GM21381 (cell line): ENCODE measurements around the gene MYCBPAP.
A peak's percentile ranks its signal among the peaks of the same experiment; 100 is the strongest.

Source experiments
- ATAC-seq: cut with Tn5 transposase; IDR thresholded peaks from one replicate; pipeline ENCODE4 v1.9.1; 2021; ENCODE audit warnings: mild to moderate bottlenecking, moderate library complexity; ENCODE audit not compliant: unreplicated experiment

MYCBPAP gene

GRCh38 chr17:50549969-50550368 is 41.7 kb downstream of the MYCBPAP start:
- ATAC-seq: no peak

DNA sequence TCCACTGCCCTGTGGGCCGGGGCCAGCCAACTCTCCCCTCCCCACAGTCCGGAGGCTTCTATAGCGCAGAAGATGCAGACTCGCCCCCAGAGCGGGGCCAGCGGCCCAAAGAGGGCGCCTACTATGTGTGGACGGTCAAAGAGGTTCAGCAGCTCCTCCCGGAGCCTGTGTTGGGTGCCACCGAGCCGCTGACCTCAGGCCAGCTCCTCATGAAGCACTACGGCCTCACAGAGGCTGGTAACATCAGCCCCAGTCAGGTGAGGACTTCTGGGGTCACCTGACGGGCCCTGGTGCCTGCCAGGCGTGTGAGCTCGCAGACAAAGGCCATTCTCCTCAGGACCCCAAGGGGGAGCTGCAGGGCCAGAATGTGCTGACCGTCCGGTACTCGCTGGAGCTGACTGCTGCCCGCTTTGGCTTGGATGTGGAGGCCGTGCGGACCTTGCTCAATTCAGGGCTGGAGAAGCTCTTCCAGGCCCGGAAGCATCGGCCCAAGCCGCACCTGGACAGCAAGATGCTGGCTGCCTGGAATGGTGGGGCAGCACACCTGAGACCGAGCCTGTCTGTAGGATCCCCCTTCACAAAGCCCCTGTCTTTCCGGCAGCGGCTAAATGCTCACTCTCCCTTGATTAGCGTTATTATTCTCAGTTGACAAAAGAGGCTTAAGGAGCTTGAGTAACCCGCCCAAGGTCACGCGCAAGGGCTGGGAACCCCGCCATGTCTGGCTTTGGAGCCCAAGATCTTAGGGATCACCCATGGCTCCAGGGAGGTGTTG is 42.6 kb downstream of the MYCBPAP start:
- ATAC-seq: no peak

DNA sequence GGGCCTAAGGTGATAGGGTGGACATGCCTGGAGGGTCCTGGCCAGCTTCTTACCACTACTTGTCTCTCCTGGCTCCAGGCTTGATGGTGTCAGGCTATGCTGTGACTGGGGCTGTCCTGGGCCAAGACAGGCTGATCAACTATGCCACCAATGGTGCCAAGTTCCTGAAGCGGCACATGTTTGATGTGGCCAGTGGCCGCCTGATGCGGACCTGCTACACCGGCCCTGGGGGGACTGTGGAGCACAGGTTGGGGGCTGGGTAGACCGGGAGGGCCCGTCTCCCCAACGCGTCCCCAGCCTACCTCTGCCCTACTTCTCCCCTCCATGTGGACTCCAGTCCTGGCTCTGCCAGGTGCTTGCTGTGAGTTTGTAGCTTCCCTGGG is 43.2 kb downstream of the MYCBPAP start:
- no peak for ATAC-seq

DNA sequence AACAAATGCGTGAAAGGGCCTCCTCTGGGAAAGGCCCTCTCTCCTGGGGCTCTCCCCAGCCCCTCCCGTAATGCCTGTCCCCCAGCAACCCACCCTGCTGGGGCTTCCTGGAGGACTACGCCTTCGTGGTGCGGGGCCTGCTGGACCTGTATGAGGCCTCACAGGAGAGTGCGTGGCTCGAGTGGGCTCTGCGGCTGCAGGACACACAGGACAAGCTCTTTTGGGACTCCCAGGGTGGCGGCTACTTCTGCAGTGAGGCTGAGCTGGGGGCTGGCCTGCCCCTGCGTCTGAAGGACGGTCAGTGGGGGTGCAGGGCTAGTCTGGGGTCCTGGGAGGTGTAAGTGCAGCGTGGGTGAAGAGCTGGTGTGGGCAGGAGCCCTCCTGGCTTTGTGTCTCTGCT is 43.6 kb downstream of the MYCBPAP start:
- ATAC-seq: no peak

- no peak for ATAC-seq
Measured at GRCh38 chr17:50554201-50554600, 46.0 kb downstream of the MYCBPAP start.

DNA sequence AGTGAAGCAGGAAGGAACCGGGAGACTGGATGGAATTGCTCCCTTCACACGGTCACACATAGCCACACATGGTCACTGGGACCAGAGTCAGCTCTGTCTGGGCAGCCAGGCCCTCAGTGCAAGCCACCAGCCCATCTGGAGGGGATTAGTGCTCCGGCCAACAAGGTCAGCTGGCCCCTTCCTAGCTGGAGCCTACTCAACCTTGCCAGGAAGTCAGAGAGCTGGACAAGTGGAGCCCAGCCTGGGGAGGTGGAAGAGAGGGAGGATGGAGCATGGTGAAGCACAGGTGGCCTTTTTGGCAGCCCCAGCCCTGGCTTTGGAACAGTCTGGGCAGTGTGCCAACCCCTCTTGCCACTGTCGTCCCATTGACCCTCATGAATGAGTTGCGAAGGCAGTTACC is 48.6 kb downstream of the MYCBPAP start:
- ATAC-seq: no peak

DNA sequence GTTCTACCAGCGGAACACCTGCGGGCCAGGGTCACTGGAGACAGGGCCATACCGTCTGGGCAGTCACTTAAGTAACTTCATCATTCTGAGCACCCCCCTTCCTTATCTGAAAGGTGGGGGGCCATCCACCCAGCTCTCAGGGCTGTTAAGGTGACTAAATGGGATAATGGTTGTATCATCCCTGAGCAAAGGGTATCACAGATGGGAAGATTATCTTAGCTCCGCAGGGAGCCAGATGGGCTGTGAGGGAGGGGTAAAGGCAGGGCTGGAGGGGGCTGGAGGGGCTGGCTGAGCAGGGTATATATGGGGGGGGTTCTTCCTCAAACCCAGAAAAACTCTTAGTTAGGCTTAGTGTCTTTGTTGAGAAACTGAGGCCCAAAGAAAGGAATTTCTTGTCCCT is 49.4 kb downstream of the MYCBPAP start:
- ATAC-seq: no peak

GRCh38 chr17:50558091-50558490 is 49.9 kb downstream of the MYCBPAP start:
- ATAC-seq: no peak

DNA sequence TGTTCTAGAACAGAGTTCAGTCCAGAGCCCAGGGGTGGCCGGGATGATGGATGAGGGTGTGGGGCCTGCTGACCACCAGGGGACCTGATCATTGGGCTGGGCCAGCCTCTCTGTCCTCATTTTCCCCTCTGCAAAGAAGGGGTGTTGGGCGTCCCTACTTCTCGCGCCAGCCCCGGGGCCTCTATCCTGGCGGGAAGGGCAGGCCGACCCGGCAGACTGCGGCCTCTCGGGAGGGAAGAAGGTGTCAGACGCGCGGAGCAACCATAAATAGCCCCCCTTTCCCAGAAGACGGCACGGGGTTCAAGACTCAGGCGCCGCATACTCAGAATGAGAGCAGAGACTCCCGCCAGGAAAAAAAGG is 50.3 kb downstream of the MYCBPAP start:
- no peak for ATAC-seq

DNA sequence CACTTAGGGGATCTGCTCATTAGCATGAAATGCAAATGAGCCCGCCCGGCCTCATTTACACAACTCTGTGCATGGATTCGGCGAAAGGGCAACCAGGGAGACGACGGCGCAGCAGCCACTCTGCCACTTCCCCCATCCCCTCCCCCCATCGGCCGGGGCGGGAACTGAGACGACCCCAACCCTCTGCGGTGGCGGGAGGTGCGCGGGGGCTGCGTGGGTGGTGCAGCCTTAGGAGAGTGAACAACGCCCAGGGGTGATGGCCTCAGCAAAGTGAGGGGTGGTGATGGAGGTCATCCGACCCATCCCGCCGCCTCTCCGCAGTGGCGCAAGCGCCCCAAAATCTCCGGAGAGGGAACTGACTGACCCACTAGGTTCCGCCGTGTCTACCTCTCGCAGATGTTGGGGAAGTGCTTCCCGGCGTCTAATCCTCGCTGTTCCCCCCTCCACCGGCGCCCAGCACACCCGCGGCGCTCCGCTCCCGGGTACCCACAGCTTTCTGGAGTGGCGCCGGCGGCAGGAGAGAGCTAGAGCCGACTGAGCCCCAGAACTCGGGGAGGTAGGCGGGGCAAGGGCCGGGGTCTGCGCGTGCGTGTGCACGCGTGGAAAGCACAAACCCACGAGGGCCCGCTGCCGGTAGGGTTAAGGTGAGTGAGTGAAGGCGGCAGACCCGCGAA is 50.8 kb downstream of the MYCBPAP start:
- ATAC-seq: no peak

- no peak for ATAC-seq
Measured at GRCh38 chr17:50559674-50560184, 51.5 kb downstream of the MYCBPAP start.

DNA sequence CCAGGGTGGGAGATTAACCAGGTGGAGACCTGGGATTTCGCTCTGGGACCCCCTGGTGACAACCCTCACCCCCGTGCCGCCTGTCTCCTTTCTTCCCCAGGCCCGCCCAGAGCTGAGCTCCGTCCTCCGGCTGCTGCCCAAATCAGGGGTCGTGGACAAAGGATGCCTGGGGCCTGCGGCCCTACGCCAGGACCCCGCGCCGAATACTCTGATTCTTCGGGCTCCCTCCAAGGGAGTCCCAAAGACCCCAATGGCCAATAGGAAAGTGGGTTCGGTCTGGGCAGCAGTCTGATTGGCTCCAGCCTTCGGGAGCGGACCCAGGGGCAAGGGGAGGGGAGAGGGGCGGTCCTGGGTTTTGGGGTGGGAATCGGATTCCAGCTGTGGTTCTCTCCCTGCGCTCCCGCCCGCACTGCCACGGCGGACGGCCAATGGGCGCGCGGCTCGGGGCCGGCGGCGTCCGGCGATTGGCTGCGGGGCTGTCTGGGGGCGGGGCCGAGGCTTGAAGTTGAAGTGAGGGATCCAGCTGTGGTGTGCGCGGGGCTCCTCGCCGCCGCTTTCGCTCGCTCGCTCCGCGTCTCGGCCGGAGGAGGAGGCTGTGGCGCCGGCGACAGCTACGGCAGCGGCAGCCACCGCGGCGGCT is 52.1 kb downstream of the MYCBPAP start, which contains the start of gene CACNA1G:
Gene CACNA1G (plus strand): TSS at position 531 of the 640 bp plus-strand sequence. CDS start 745 bp downstream, outside the sequence.
- ATAC-seq: peak; percentile 94

GRCh38 chr17:50560931-50561745 is 52.9 kb downstream of the MYCBPAP start:
- no peak for ATAC-seq

DNA sequence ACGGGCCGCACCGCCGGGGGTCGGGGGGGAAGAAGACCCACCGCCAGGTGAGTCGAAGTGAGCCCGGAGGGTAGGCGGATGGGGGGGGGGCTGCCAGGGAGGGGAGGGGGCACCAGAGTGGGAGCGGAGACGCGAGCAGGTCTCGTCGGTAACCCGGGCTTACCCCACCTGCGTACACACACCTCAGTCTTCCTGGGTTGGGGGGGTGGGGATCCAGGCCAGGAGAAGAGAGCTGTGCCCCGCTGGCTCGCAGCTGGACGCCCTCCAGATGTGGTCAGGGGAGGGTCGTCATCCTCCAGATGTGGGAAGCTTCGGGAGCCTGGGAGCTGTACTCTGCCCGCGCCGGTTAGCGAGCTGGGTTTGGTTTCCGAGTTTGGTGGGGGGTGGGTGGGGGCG is 53.5 kb downstream of the MYCBPAP start:
- no peak for ATAC-seq

DNA sequence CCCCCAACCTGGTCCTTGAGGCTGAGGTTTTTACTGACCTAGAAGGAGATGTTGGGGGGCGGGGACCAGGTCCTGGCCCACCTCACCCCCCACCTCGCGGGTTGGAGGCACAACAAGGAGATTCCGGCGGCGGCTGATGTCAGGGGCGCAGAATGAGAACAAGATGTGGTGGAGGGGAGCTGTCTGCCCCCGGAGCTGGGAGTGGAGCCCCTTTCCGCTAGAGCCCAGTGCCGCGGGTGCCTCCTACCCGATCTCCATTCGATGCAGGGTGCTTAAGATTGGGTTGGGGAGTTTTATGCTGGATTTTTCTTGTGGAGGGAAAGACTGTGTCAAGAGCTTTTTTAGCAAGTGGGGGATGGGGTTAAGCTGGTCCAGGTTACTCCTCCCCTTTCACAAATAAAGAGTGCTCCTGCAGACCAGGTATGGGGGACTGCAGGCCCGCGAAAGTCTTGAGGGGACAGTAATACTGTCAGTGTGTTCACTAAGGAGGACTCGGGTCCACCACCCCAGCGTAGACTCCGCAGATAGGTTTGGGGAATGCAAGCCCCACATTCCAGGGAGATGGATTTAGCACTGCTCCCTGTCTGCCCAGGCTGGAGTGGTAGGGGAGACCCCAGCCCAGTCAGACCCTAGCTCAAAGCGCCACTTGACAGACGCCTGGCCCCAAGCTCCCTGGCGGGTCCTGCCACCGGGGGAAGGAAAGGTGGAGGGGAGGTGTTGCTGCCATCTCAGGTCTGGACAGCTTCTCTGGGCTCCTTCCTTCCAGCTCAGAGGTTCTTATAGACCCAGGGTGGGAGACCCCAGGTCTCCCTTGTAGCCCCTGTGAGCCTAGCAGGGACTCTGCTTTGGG is 54.2 kb downstream of the MYCBPAP start:
- no peak for ATAC-seq

- no peak for ATAC-seq
Measured at GRCh38 chr17:50563092-50563511, 54.9 kb downstream of the MYCBPAP start.

GRCh38 chr17:50564916-50565315 is 56.7 kb downstream of the MYCBPAP start:
- ATAC-seq: no peak

DNA sequence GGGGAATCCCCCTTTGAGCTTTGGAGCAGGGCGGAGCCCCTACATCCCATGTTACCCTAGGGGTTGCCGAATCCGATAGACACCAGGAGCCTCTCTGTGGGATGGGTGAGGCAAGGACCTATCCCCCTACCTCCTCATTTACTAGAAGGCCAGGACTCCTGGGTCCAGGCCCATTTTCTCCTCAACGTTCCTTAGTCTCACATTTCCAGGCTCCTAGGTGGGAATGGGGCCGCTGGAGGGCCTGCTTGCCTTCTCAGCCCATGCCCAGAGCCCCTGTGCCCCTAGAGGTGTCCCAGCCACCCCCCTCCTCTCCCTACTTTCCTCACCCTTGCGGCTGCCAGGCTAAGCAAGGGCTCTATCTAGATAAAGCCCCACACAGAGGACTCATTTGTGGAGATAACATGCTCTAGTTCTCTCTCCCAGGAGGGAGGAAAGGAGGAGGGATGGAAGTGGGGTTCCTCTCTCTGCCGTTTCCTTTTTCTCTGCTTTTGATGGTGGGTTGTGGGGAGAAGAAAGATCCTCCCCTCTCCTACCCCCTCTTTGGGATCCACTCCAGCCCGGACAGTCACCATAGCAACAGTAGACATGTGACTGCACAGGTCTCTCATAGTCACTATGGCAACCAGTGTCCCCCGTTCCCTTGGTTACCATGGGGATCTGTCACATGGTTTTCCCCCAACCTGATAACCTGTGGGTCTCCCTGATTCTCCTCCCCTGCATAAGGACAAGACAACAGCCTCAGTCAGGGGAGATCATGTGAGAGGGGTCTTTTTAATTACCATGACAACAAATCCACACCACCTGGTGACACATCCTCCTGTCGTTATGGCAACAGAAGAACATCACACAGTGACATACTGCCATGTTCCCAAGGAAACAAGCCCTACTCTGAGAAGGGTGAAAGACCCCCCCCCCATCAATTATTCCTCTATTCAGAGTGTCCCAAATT is 57.4 kb downstream of the MYCBPAP start:
- no peak for ATAC-seq

DNA sequence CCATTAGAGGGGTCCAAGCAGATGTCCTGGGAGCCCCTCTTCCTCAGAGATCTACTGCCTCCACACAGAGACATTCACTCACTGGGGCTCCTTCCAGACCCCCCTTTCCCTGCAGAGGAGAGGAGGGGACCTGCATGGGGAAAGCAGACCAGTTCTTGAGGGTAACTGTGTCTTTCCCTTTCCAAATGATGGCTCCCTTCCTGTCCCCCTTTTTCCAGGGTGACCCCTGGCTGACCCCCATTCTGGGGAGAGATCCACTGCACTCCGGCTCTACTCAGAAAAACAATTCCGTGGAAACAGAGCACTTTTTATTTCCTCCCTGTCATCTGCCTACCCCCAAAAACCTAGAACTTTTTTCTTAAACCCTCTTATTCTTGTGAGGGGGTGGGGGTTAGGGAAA is 58.6 kb downstream of the MYCBPAP start:
- no peak for ATAC-seq
